GM12878 (cell line): ENCODE results near the gene CCL11. TPM values are rescaled to one million over a fixed set of nuclear protein-coding genes. Genes with fewer than 3 reads are reported as not detected.

ENCODE experiments used
- ATAC-seq: fragments of 200-7000 bp; cut with Tn5 transposase; 3 replicates; pipeline ENCODE4 v1.9.1; 2020; ENCODE audit warnings: mild to moderate bottlenecking, moderate library complexity
- BruUV-seq: library from RNA; stranded (reverse); fragments of 400-500 nt; replicated peaks from 2 replicates; lab custom pipeline; 2021; lab: Mats Ljungman, UMichigan
- CTCF ChIA-PET: fragments of 300-600 bp; sonication (Branson Sonifier 250); formaldehyde crosslinking; extraction: SDS; loops from one replicate; lab custom pipeline; 2021; ENCODE audit warnings: inconsistent platforms; lab: Yijun Ruan, JAX
- POLR2A ChIA-PET: fragments of 350-600 bp; formaldehyde crosslinking; extraction: SDS; loops from one replicate; lab custom pipeline; 2021; ENCODE audit warnings: inconsistent platforms; lab: Charles Lee
- RAD21 ChIA-PET: fragments of 300-600 bp; sonication (Branson Sonifier 250); formaldehyde crosslinking; loops from one replicate; lab custom pipeline; 2023; ENCODE audit warnings: antibody characterized with exemption; ENCODE audit not compliant: unreplicated experiment; lab: Charles Lee
- SMC1A ChIA-PET: fragments of 300-600 bp; sonication (Branson Sonifier 250); formaldehyde crosslinking; loops from one replicate; lab custom pipeline; 2023; ENCODE audit not compliant: unreplicated experiment, uncharacterized antibody; lab: Charles Lee
- DNase-seq: peaks from one replicate; pipeline ENCODE4 v3.0.0-alpha.2; 2011; ENCODE audit warnings: low read depth, low spot score
- FAIRE-seq: peaks from 3 replicates; lab custom pipeline; 2011; peaks lifted over from hg19 to GRCh38; lab: Jason Lieb, UNC
- H2AFZ ChIP-seq: 2 replicates; pipeline ENCODE4 v1.6.0; 2011; ENCODE audit warnings: low read depth, low read length, control low read depth; ENCODE audit not compliant: control insufficient read depth
- H3K27ac ChIP-seq: 2 replicates; pipeline ENCODE4 v1.5.1; 2011; ENCODE audit warnings: control low read depth; ENCODE audit not compliant: control insufficient read depth, insufficient read depth
- H3K27me3 ChIP-seq, 2 experiments: replicated peaks in 1 of 2; 2 replicates each; pipeline versions ENCODE4 v1.6.0 to v1.6.1; 2011; ENCODE audit warnings: low read length in 1 of 2; ENCODE audit not compliant: control insufficient read depth in 2 of 2, insufficient read depth in 2 of 2
- H3K36me3 ChIP-seq, 2 experiments: 2 replicates each; pipeline ENCODE4 v1.5.1; 2011; ENCODE audit warnings: low read length in 1 of 2; ENCODE audit not compliant: control insufficient read depth in 2 of 2, insufficient read depth in 2 of 2
- H3K4me1 ChIP-seq: 2 replicates; pipeline ENCODE4 v1.6.1; 2011; ENCODE audit warnings: mild to moderate bottlenecking, low read length, moderate library complexity, mixed read lengths; ENCODE audit not compliant: control insufficient read depth, insufficient read depth
- H3K4me2 ChIP-seq: 2 replicates; pipeline ENCODE4 v1.6.0; 2011; ENCODE audit warnings: control low read depth; ENCODE audit not compliant: control insufficient read depth, insufficient read depth
- H3K4me3 ChIP-seq: fragments of 200-600 bp; sonication (generic); 2 replicates; pipeline ENCODE4 v1.5.1; 2016
- H3K79me2 ChIP-seq: 2 replicates; pipeline ENCODE4 v1.6.0; 2011; ENCODE audit warnings: low read length; ENCODE audit not compliant: control insufficient read depth, insufficient read depth
- H3K9ac ChIP-seq: 2 replicates; pipeline ENCODE4 v1.8.0; 2011; ENCODE audit warnings: low read length, control low read depth, mixed read lengths; ENCODE audit not compliant: control insufficient read depth, insufficient read depth
- H3K9me3 ChIP-seq: replicated peaks from 3 replicates; pipeline ENCODE4 v1.5.1; 2011; ENCODE audit warnings: mild to moderate bottlenecking, low read length; ENCODE audit not compliant: control insufficient read depth, insufficient read depth
- H4K20me1 ChIP-seq: 2 replicates; pipeline ENCODE4 v1.6.0; 2011; ENCODE audit not compliant: control insufficient read depth, insufficient read depth
- ETV6 ChIP-seq, 2 experiments: fragments of 450-650 bp in 1 of 2; IDR thresholded peaks in 1 of 2; conservative IDR thresholded peaks in 1 of 2; 2 replicates each; pipeline ENCODE4 v1.6.1; 2014; ENCODE audit warnings: antibody characterized with exemption in 1 of 2, borderline replicate concordance in 1 of 2, low read depth in 1 of 2, mild to moderate bottlenecking in 1 of 2, moderate library complexity in 1 of 2
- JUNB ChIP-seq: IDR thresholded peaks from 2 replicates; pipeline ENCODE4 v1.6.1; 2016; ENCODE audit warnings: antibody characterized with exemption, mild to moderate bottlenecking
- MTA2 ChIP-seq: fragments of 450-650 bp; IDR thresholded peaks from 2 replicates; pipeline ENCODE4 v1.6.1; 2016; ENCODE audit warnings: low read depth, mild to moderate bottlenecking, moderate library complexity
- SUZ12 ChIP-seq: fragments of 200-600 bp; sonication (generic); IDR thresholded peaks from one replicate; pipeline ENCODE4 v1.6.1; 2018; ENCODE audit warnings: antibody characterized with exemption, mild to moderate bottlenecking; ENCODE audit not compliant: unreplicated experiment
- in situ Hi-C: fragments of 300-500 bp; cut with MboI; formaldehyde crosslinking; loops from 9 replicates; pipeline ENCODE4 v1.14.3; 2018; ENCODE audit warnings: mixed read lengths
- intact Hi-C: fragments of 100-400 bp; cut with micrococcal nuclease; formaldehyde crosslinking; loops from one replicate; pipeline ENCODE4 v1.14.2; 2022; ENCODE audit not compliant: unreplicated experiment
- polyA plus RNA-seq, 11 experiments: library from polyadenylated mRNA; depleted of rRNA in 4 of 11; unstranded in 6 of 11; stranded (reverse) in 5 of 11; fragments of >200 nt; fragmentation: Nextera tagmentation in 4 of 11; fragmentation: Illumina TruSeq in 1 of 11; extraction: Ambion mirVana in 4 of 11; extraction: Trizol in 1 of 11; gene quantifications; 1 replicate in 1 of 11; 2 replicates in 10 of 11; pipeline versions ENCODE4 v1.2.1 to v1.2.3, GENCODE V29; 2011 to 2016; ENCODE audit warnings: inconsistent platforms in 2 of 11, missing spikeins in 2 of 11, low read depth in 1 of 11
- total RNA-seq, 4 experiments: library from RNA; depleted of rRNA in 3 of 4; stranded (reverse); fragments of >200 nt in 3 of 4; fragmentation: Illumina TruSeq in 1 of 4; extraction: Trizol in 1 of 4; gene quantifications; 2 replicates each; pipeline versions ENCODE4 v1.2.1 to v1.2.3, GENCODE V29; 2013 to 2021
- TF ChIP-seq, protein P1 (sequence below): IDR thresholded peaks from 2 replicates; pipeline ENCODE4 v1.6.1; 2011; ENCODE audit warnings: low read depth, low read length, improper control_type of control experiment, borderline replicate concordance
- TF ChIP-seq, protein P2 (sequence below): fragments of 450-650 bp; formaldehyde crosslinking; IDR thresholded peaks from 2 replicates; pipeline ENCODE4 v1.4.0; 2020; ENCODE audit warnings: mild to moderate bottlenecking, moderate library complexity
- TF ChIP-seq, protein P3 (sequence below): fragments of 450-650 bp; formaldehyde crosslinking; IDR thresholded peaks from 2 replicates; pipeline ENCODE4 v1.5.0; 2022; ENCODE audit warnings: mild to moderate bottlenecking, missing genetic modification characterization

Gene CCL11
- total and polyA plus RNA-seq, 10 of the 15 experiments (the other 5 are each of a cell fraction or from before 2014, with no cell fraction given), result not detected

DNA sequence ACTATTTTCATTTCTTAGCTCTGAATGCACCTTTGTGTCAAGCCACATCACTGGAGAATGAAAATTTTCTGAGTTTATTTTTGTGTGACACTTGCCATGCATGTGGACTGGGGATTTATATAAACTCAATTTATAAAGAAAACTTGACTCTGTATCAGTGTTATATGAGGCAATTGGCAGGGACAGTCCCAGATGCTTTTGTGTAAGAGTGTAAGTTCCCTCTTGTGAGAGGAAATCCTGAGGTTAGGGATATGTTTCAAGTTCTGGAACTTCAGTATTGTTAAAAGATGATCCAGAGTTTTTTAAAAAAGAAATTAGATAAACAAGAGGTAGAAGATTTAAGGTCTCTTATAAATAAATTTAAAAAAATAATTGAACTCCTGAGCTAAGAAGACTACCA is 22.8 kb downstream of the CCL11 start:
- no TSS peak for BruUV-seq
- no peak for ATAC-seq
- FAIRE-seq, result no peak
- no peak overlapping the region for H3K27ac ChIP-seq
- no peaks in the 10 kb centered on the region for H3K36me3 ChIP-seq
- H3K9ac ChIP-seq, result no peak overlapping the region
- no peaks in the 10 kb centered on the region for H3K79me2 ChIP-seq
- POLR2A ChIA-PET, result no interaction called here
- no peaks in the 10 kb centered on the region for H4K20me1 ChIP-seq
- no peak overlapping the region for H2AFZ ChIP-seq
- H3K4me1 ChIP-seq, result no peaks in the 10 kb centered on the region
- H3K4me2 ChIP-seq, result no peak overlapping the region
- H3K9me3 ChIP-seq, result no peaks in the 10 kb centered on the region
- peaks cover 0 to 4% of the 10 kb centered on the region in 2 experiments; a peak in 3 of 4 replicates for H3K27me3 ChIP-seq
- SMC1A ChIA-PET, result no interaction called here
- CTCF ChIA-PET, result interaction anchor here (0.9 to 1.0 kb wide), 2 partner anchors 52 to 137 kb away, joined by 3 to 4 read pairs; no protein-coding TSS in a partner anchor
- no peak for DNase-seq
- in situ Hi-C loops (no loop called here), intact Hi-C loops (no loop called here)
- RAD21 ChIA-PET, result no interaction called here
- H3K4me3 ChIP-seq, result no peak overlapping the region
- no peak for TF ChIP-seq JUNB
- no peak for TF ChIP-seq SUZ12
- TF ChIP-seq, protein P1, sequence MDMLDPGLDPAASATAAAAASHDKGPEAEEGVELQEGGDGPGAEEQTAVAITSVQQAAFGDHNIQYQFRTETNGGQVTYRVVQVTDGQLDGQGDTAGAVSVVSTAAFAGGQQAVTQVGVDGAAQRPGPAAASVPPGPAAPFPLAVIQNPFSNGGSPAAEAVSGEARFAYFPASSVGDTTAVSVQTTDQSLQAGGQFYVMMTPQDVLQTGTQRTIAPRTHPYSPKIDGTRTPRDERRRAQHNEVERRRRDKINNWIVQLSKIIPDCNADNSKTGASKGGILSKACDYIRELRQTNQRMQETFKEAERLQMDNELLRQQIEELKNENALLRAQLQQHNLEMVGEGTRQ, result no peak
- TF ChIP-seq, protein P2, sequence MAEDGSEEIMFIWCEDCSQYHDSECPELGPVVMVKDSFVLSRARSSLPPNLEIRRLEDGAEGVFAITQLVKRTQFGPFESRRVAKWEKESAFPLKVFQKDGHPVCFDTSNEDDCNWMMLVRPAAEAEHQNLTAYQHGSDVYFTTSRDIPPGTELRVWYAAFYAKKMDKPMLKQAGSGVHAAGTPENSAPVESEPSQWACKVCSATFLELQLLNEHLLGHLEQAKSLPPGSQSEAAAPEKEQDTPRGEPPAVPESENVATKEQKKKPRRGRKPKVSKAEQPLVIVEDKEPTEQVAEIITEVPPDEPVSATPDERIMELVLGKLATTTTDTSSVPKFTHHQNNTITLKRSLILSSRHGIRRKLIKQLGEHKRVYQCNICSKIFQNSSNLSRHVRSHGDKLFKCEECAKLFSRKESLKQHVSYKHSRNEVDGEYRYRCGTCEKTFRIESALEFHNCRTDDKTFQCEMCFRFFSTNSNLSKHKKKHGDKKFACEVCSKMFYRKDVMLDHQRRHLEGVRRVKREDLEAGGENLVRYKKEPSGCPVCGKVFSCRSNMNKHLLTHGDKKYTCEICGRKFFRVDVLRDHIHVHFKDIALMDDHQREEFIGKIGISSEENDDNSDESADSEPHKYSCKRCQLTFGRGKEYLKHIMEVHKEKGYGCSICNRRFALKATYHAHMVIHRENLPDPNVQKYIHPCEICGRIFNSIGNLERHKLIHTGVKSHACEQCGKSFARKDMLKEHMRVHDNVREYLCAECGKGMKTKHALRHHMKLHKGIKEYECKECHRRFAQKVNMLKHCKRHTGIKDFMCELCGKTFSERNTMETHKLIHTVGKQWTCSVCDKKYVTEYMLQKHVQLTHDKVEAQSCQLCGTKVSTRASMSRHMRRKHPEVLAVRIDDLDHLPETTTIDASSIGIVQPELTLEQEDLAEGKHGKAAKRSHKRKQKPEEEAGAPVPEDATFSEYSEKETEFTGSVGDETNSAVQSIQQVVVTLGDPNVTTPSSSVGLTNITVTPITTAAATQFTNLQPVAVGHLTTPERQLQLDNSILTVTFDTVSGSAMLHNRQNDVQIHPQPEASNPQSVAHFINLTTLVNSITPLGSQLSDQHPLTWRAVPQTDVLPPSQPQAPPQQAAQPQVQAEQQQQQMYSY (CRISPR knock-in tag), result no peak
- TF ChIP-seq, protein P3, sequence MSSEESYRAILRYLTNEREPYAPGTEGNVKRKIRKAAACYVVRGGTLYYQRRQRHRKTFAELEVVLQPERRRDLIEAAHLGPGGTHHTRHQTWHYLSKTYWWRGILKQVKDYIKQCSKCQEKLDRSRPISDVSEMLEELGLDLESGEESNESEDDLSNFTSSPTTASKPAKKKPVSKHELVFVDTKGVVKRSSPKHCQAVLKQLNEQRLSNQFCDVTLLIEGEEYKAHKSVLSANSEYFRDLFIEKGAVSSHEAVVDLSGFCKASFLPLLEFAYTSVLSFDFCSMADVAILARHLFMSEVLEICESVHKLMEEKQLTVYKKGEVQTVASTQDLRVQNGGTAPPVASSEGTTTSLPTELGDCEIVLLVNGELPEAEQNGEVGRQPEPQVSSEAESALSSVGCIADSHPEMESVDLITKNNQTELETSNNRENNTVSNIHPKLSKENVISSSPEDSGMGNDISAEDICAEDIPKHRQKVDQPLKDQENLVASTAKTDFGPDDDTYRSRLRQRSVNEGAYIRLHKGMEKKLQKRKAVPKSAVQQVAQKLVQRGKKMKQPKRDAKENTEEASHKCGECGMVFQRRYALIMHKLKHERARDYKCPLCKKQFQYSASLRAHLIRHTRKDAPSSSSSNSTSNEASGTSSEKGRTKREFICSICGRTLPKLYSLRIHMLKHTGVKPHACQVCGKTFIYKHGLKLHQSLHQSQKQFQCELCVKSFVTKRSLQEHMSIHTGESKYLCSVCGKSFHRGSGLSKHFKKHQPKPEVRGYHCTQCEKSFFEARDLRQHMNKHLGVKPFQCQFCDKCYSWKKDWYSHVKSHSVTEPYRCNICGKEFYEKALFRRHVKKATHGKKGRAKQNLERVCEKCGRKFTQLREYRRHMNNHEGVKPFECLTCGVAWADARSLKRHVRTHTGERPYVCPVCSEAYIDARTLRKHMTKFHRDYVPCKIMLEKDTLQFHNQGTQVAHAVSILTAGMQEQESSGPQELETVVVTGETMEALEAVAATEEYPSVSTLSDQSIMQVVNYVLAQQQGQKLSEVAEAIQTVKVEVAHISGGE (CRISPR knock-in tag), result no peak
- no peak for TF ChIP-seq ETV6 (conservative IDR thresholded peaks at IDR 0.05 in 1 of 2, IDR thresholded peaks at IDR 0.05 in 1 of 2; ENCODE audit: borderline replicate concordance in 1 of 2, low read depth in 1 of 2)
- TF ChIP-seq MTA2, result no peak
- TF ChIP-seq, all 136 proteins: peak for 0
